Central memory CD8-positive, alpha-beta T cell (primary cell): Measurements from ENCODE around the gene STIMATE.

Experiments
- ATAC-seq: fragments of 150-1000 bp; cut with Tn5 transposase; replicated peaks from 2 replicates; pipeline ENCODE4 v1.10.0; 2022; ENCODE audit warnings: mild to moderate bottlenecking, moderate FRiP score, moderate number of reproducible peaks; ENCODE audit not compliant: poor library complexity, severe bottlenecking; ENCODE audit errors: extremely low read depth
- DNase-seq, 2 donors: peaks; one replicate each; pipeline ENCODE4 v3.0.0; 2021; ENCODE audit warnings: low spot score in 2 of 2
- H3K27ac Mint-ChIP-seq: one replicate; pipeline ENCODE4 v1.8.0; 2022; ENCODE audit warnings: low read depth, mild to moderate bottlenecking, moderate library complexity, mixed read lengths
- H3K27me3 Mint-ChIP-seq: one replicate; pipeline ENCODE4 v1.8.0; 2022; ENCODE audit warnings: mixed read lengths
- H3K36me3 Mint-ChIP-seq: one replicate; pipeline ENCODE4 v1.8.0; 2022; ENCODE audit warnings: mild to moderate bottlenecking, moderate library complexity, mixed read lengths; ENCODE audit not compliant: insufficient read depth
- H3K4me1 Mint-ChIP-seq: one replicate; pipeline ENCODE4 v1.8.0; 2022; ENCODE audit warnings: mixed read lengths
- H3K4me3 Mint-ChIP-seq: one replicate; pipeline ENCODE4 v1.8.0; 2022; ENCODE audit warnings: mild to moderate bottlenecking, moderate library complexity, mixed read lengths
- H3K9me3 Mint-ChIP-seq: one replicate; pipeline ENCODE4 v1.8.0; 2022; ENCODE audit warnings: mixed read lengths

The STIMATE gene

GRCh38 chr3:52856666-52857065, 40.7 kb downstream of the STIMATE start:
- Mint-ChIP-seq H3K4me1 (peaks cover 15% of the 10 kb centered on the region), H3K4me3 (no peak overlapping the region), H3K36me3 (peaks cover 11% of the 10 kb centered on the region), H3K9me3 (no peaks in the 10 kb centered on the region), H3K27me3 (no peaks in the 10 kb centered on the region), H3K27ac (no peak overlapping the region)
- DNase-seq, result no peak
- no peak for ATAC-seq

- Mint-ChIP-seq H3K4me1 (peaks cover 6% of the 10 kb centered on the region), H3K36me3 (peaks cover 13% of the 10 kb centered on the region), H3K27ac (no peak overlapping the region), H3K4me3 (no peak overlapping the region), H3K9me3 (no peaks in the 10 kb centered on the region), H3K27me3 (no peaks in the 10 kb centered on the region)
- ATAC-seq (no peak), DNase-seq (no peak)
These were observed 43.3 kb downstream of the STIMATE start for GRCh38 chr3:52854013-52854412.

- H3K27ac Mint-ChIP-seq, result no peak overlapping the region
- ATAC-seq (no peak), DNase-seq (no peak)
- H3K4me3 Mint-ChIP-seq, result no peak overlapping the region
- H3K36me3 Mint-ChIP-seq, result peaks cover 14% of the 10 kb centered on the region
- H3K4me1 Mint-ChIP-seq, result peaks cover 6% of the 10 kb centered on the region
- no peaks in the 10 kb centered on the region for H3K9me3 Mint-ChIP-seq
- no peaks in the 10 kb centered on the region for H3K27me3 Mint-ChIP-seq
These were observed 44.9 kb downstream of the STIMATE start for GRCh38 chr3:52852419-52852818.

- ATAC-seq, result no peak
- peaks cover 13% of the 10 kb centered on the region for H3K36me3 Mint-ChIP-seq
These were observed 46.0 kb downstream of the STIMATE start for GRCh38 chr3:52851348-52851747.

DNA sequence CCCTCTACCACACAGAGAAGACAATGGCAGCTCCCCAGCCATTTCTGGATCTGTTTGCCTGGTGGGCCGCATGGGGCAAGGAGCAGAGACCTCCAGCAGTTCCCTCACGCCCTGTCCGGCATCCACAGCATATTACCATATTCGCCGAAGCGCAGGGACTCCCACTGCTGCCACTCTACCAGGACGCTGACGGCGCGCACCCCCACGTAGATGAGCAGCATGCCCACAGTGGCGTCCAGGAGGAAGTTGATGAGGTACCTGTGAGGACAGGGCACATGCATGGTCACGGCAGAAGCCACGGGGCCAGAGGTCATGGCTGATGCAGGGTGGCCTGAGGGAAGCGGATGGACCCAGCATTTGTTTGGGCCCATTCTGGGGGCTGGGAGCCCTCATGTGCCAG, 47.7 kb downstream of the STIMATE start:
- H3K27ac Mint-ChIP-seq, result no peak overlapping the region
- H3K4me3 Mint-ChIP-seq, result no peak overlapping the region
- no peak for ATAC-seq
- no peaks in the 10 kb centered on the region for H3K4me1 Mint-ChIP-seq
- no peak for DNase-seq
- H3K36me3 Mint-ChIP-seq, result peaks cover 16% of the 10 kb centered on the region
- H3K9me3 Mint-ChIP-seq, result no peaks in the 10 kb centered on the region
- no peaks in the 10 kb centered on the region for H3K27me3 Mint-ChIP-seq

More at GRCh38 chr3:52851348-52851747, 46.0 kb downstream of the STIMATE start:
- DNase-seq, result no peak
- H3K4me3 Mint-ChIP-seq, result no peak overlapping the region
- H3K27me3 Mint-ChIP-seq, result no peaks in the 10 kb centered on the region
- no peak overlapping the region for H3K27ac Mint-ChIP-seq
- H3K9me3 Mint-ChIP-seq, result no peaks in the 10 kb centered on the region
- peaks cover 6% of the 10 kb centered on the region for H3K4me1 Mint-ChIP-seq

GRCh38 chr3:52848617-52849016, 48.7 kb downstream of the STIMATE start:
- DNase-seq (no peak), ATAC-seq (no peak)
- Mint-ChIP-seq H3K36me3 (peaks cover 14% of the 10 kb centered on the region), H3K27ac (no peak overlapping the region), H3K4me3 (no peak overlapping the region), H3K4me1 (no peaks in the 10 kb centered on the region), H3K27me3 (no peaks in the 10 kb centered on the region), H3K9me3 (no peaks in the 10 kb centered on the region)

GRCh38 chr3:52847726-52848125, 49.6 kb downstream of the STIMATE start:
- no peaks in the 10 kb centered on the region for H3K27me3 Mint-ChIP-seq
- peaks cover 12% of the 10 kb centered on the region for H3K36me3 Mint-ChIP-seq
- H3K27ac Mint-ChIP-seq, result no peak overlapping the region

GRCh38 chr3:52847241-52847640, 50.1 kb downstream of the STIMATE start:
- Mint-ChIP-seq H3K36me3 (peaks cover 11% of the 10 kb centered on the region), H3K9me3 (no peaks in the 10 kb centered on the region), H3K4me3 (no peak overlapping the region), H3K4me1 (no peaks in the 10 kb centered on the region), H3K27me3 (no peaks in the 10 kb centered on the region), H3K27ac (no peak overlapping the region)
- no peak for DNase-seq
- no peak for ATAC-seq

More at GRCh38 chr3:52847726-52848125, 49.6 kb downstream of the STIMATE start:
- Mint-ChIP-seq H3K4me3 (no peak overlapping the region), H3K4me1 (no peaks in the 10 kb centered on the region), H3K9me3 (no peaks in the 10 kb centered on the region)
- ATAC-seq (no peak), DNase-seq (no peak)

- no peak overlapping the region for H3K27ac Mint-ChIP-seq
- H3K9me3 Mint-ChIP-seq, result no peaks in the 10 kb centered on the region
- no peaks in the 10 kb centered on the region for H3K27me3 Mint-ChIP-seq
- ATAC-seq (no peak), DNase-seq (no peak)
- H3K36me3 Mint-ChIP-seq, result peaks cover 11% of the 10 kb centered on the region
- no peak overlapping the region for H3K4me3 Mint-ChIP-seq
- no peaks in the 10 kb centered on the region for H3K4me1 Mint-ChIP-seq
These were observed 50.8 kb downstream of the STIMATE start for GRCh38 chr3:52846432-52846965.

- ATAC-seq (no peak), DNase-seq (no peak)
- Mint-ChIP-seq H3K36me3 (peaks cover 10% of the 10 kb centered on the region), H3K27ac (no peak overlapping the region), H3K9me3 (no peaks in the 10 kb centered on the region), H3K27me3 (no peaks in the 10 kb centered on the region), H3K4me3 (no peak overlapping the region), H3K4me1 (no peaks in the 10 kb centered on the region)
These were observed 51.5 kb downstream of the STIMATE start for GRCh38 chr3:52845691-52846431.

- ATAC-seq (no peak), DNase-seq (no peak)
- Mint-ChIP-seq H3K27ac (no peak overlapping the region), H3K4me3 (no peak overlapping the region), H3K36me3 (peaks cover 10% of the 10 kb centered on the region), H3K9me3 (no peaks in the 10 kb centered on the region), H3K27me3 (no peaks in the 10 kb centered on the region), H3K4me1 (peaks cover 3% of the 10 kb centered on the region)
These were observed 52.2 kb downstream of the STIMATE start for GRCh38 chr3:52845157-52845556.

DNA sequence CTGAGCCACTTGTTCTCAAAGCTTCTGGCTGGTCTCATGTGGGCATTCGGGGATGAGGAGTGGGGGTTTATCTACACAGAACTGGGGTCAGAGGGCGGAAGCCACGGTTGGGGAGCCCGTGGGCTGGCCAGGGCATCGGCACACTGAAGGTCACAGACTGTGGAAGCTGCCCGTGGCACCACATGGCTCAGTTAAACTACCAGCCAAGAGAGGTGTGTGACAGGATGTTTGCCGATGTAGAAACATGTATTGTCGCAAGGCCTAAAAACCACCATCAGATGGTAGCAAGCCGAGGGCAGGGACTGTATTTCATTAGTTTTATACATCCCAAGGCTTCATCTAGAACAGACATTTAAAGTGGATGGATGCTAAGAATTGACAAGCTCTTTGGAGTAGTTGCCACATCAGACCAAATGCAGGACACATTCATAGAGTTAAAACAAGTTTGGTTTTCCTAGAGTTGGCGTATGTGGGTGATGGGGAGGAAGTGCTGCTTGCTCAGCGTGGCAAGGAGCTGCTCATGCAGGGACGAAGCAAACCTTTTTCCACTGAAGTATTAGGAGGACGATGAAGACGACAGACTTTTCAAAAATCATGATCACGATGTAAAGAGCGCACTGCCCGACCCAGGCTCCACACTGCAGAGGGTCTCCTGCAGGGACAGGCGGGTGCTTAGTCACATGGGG, 52.9 kb downstream of the STIMATE start:
- no peak overlapping the region for H3K27ac Mint-ChIP-seq
- H3K4me1 Mint-ChIP-seq, result peaks cover 10% of the 10 kb centered on the region
- DNase-seq (no peak), ATAC-seq (no peak)
- H3K4me3 Mint-ChIP-seq, result no peak overlapping the region
- H3K27me3 Mint-ChIP-seq, result no peaks in the 10 kb centered on the region
- peaks cover 14% of the 10 kb centered on the region for H3K36me3 Mint-ChIP-seq
- no peaks in the 10 kb centered on the region for H3K9me3 Mint-ChIP-seq

DNA sequence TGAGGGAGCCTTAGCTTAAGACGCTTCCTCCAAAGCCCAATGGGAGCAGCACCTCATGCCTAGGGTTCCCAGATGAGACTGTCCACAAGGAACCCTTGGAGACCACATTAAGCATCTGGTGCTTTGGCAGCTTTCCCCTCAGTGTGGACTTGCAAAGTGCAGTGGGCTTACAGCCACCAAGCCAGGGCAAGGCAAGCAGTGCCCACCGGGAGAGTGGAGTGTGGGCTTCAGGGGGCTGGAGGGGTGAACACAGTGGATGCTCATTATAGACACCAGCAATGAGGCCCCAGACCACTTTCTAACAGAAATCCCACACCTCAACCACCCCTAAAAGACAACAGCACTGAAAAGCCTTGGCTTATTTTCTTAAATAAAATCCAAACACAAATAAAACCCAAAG, 53.5 kb downstream of the STIMATE start:
- no peak for DNase-seq
- no peaks in the 10 kb centered on the region for H3K9me3 Mint-ChIP-seq
- no peak overlapping the region for H3K27ac Mint-ChIP-seq
- no peak overlapping the region for H3K4me3 Mint-ChIP-seq
- peaks cover 16% of the 10 kb centered on the region for H3K4me1 Mint-ChIP-seq
- ATAC-seq, result no peak
- H3K27me3 Mint-ChIP-seq, result no peaks in the 10 kb centered on the region
- H3K36me3 Mint-ChIP-seq, result peaks cover 14% of the 10 kb centered on the region
